Prostate gland (tissue), 2 donors: Measurements from ENCODE around the gene OR52W1.

ENCODE experiments used
- POLR2A ChIP-seq: fragments of 450-650 bp; IDR thresholded peaks from one replicate; pipeline ENCODE4 v1.6.1; 2016; ENCODE audit warnings: antibody characterized with exemption, mild to moderate bottlenecking
- POLR2AphosphoS5 ChIP-seq: sonication (generic); formaldehyde crosslinking; IDR thresholded peaks from one replicate; pipeline ENCODE4 v1.6.1; 2017; ENCODE audit warnings: antibody characterized with exemption
- TF ChIP-seq, protein P1 (sequence below), 4 experiments: fragments of 200-600 bp in 2 of 4; fragments of 450-650 bp in 2 of 4; sonication (generic) in 2 of 4; IDR thresholded peaks; 1 replicate in 3 of 4; 2 replicates in 1 of 4; pipeline ENCODE4 v1.5.1; 2016 to 2019; ENCODE audit warnings: antibody characterized with exemption in 4 of 4, mild to moderate bottlenecking in 2 of 4, moderate library complexity in 2 of 4

DNA sequence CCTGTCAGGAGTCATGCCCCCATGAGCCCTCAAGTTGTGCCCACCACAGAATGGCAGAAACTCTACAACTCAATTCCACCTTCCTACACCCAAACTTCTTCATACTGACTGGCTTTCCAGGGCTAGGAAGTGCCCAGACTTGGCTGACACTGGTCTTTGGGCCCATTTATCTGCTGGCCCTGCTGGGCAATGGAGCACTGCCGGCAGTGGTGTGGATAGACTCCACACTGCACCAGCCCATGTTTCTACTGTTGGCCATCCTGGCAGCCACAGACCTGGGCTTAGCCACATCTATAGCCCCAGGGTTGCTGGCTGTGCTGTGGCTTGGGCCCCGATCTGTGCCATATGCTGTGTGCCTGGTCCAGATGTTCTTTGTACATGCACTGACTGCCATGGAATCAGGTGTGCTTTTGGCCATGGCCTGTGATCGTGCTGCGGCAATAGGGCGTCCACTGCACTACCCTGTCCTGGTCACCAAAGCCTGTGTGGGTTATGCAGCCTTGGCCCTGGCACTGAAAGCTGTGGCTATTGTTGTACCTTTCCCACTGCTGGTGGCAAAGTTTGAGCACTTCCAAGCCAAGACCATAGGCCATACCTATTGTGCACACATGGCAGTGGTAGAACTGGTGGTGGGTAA lies at the start of gene OR52W1:
- TF ChIP-seq, protein P1, sequence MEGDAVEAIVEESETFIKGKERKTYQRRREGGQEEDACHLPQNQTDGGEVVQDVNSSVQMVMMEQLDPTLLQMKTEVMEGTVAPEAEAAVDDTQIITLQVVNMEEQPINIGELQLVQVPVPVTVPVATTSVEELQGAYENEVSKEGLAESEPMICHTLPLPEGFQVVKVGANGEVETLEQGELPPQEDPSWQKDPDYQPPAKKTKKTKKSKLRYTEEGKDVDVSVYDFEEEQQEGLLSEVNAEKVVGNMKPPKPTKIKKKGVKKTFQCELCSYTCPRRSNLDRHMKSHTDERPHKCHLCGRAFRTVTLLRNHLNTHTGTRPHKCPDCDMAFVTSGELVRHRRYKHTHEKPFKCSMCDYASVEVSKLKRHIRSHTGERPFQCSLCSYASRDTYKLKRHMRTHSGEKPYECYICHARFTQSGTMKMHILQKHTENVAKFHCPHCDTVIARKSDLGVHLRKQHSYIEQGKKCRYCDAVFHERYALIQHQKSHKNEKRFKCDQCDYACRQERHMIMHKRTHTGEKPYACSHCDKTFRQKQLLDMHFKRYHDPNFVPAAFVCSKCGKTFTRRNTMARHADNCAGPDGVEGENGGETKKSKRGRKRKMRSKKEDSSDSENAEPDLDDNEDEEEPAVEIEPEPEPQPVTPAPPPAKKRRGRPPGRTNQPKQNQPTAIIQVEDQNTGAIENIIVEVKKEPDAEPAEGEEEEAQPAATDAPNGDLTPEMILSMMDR (IDR thresholded peaks at IDR 0.05) = no peak
- TF ChIP-seq POLR2A (no peak), POLR2AphosphoS5 (no peak)
